Activated CD4-positive, alpha-beta T cell treated with anti-CD3 and anti-CD28 coated beads, Interleukin-2, amount 10 ng/mL, durations not matched to agents 7 days and 5 days (primary cell): ENCODE measurements around the gene CPOX. TPM values are rescaled to one million over a fixed set of nuclear protein-coding genes. Genes with fewer than 3 reads are reported as not detected.
A peak's percentile ranks its signal among the peaks of the same experiment; 100 is the strongest.

Experiments
- CTCF ChIA-PET: fragments of 350-600 bp; sonication (Branson Sonifier 250); formaldehyde crosslinking; loops from one replicate; lab custom pipeline; 2021; ENCODE audit warnings: antibody characterized with exemption; lab: Charles Lee
- POLR2A ChIA-PET: fragments of 350-600 bp; sonication (Branson Sonifier 250); formaldehyde crosslinking; loops from one replicate; lab custom pipeline; 2021; ENCODE audit warnings: antibody characterized with exemption; lab: Charles Lee
- DNase-seq: peaks from one replicate; pipeline ENCODE4 v3.0.0-alpha.2; 2020
- H3K27ac Mint-ChIP-seq: one replicate; pipeline ENCODE4 v1.8.0; 2021; ENCODE audit warnings: mild to moderate bottlenecking, moderate library complexity, mixed read lengths
- H3K27me3 Mint-ChIP-seq: one replicate; pipeline ENCODE4 v1.8.0; 2021; ENCODE audit warnings: mixed read lengths
- H3K36me3 Mint-ChIP-seq: one replicate; pipeline ENCODE4 v1.8.0; 2021; ENCODE audit warnings: low read depth, mixed read lengths
- H3K4me1 Mint-ChIP-seq: one replicate; pipeline ENCODE4 v1.8.0; 2021; ENCODE audit warnings: mixed read lengths
- H3K4me3 Mint-ChIP-seq: one replicate; pipeline ENCODE4 v1.8.0; 2021; ENCODE audit warnings: mild to moderate bottlenecking, moderate library complexity, mixed read lengths
- H3K9me3 Mint-ChIP-seq: one replicate; pipeline ENCODE4 v1.8.0; 2021; ENCODE audit warnings: mixed read lengths
- total RNA-seq, 2 experiments: library from RNA; stranded (reverse); gene quantifications; one replicate each; pipeline ENCODE4 v1.2.3, GENCODE V29; 2021

CPOX gene
- total RNA-seq, 2 experiments from 2014 or later: 60.4 to 66.3 TPM

DNA sequence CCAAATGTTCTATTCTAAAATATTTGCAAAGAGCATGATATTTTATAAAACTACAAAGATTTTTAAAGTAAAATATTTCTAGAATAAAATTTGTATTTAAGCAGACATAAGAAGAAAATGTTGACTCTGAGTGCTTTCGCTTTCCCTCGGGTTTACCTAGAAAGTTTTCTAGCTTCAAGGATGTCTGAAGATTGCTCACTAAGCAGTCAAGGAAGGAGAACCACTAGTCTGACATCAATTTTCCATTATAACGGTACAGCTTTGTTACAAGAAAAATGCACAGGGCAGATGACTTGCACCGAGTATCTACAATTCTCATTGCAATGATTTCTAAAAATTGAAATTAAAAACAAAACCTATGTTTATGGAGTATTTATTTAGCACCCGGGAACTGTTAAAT lies 47.5 kb downstream of the CPOX start:
- Mint-ChIP-seq H3K9me3 (peaks cover 13% of the 10 kb centered on the region), H3K4me1 (peaks cover 70% of the 10 kb centered on the region), H3K36me3 (peaks cover 56% of the 10 kb centered on the region), H3K27ac (peak overlapping the region; percentile 91), H3K4me3 (peak overlapping the region; percentile 53), H3K27me3 (no peaks in the 10 kb centered on the region)
- ChIA-PET CTCF (interaction anchor here (0.8 to 1.8 kb wide), 7 partner anchors 9 to 56 kb away, joined by 3 to 6 read pairs (median 5); partner anchors contain the start of gene CLDND1), POLR2A (interaction anchor here (0.7 to 1.1 kb wide), 3 partner anchors 9 to 12 kb away, joined by 3 to 10 read pairs (median 7); no protein-coding TSS in a partner anchor)
- peak; percentile 56 for DNase-seq

GRCh38 chr3:98542623-98543022 lies 50.8 kb downstream of the CPOX start:
- peaks cover 11% of the 10 kb centered on the region for H3K9me3 Mint-ChIP-seq
- no peaks in the 10 kb centered on the region for H3K27me3 Mint-ChIP-seq
- peaks cover 63% of the 10 kb centered on the region for H3K4me1 Mint-ChIP-seq
- CTCF ChIA-PET: interaction anchor here (1.0 to 2.2 kb wide), 3 partner anchors 10 to 14 kb away, joined by 3 to 10 read pairs (median 3); no protein-coding TSS in a partner anchor
- peaks cover 40% of the 10 kb centered on the region for H3K36me3 Mint-ChIP-seq
- POLR2A ChIA-PET: no interaction called here
- DNase-seq: no peak
- no peak overlapping the region for H3K4me3 Mint-ChIP-seq
- H3K27ac Mint-ChIP-seq: no peak overlapping the region

GRCh38 chr3:98541695-98542094 lies 51.7 kb downstream of the CPOX start:
- Mint-ChIP-seq H3K36me3 (peaks cover 45% of the 10 kb centered on the region), H3K4me1 (peaks cover 69% of the 10 kb centered on the region), H3K4me3 (no peak overlapping the region), H3K27ac (peak overlapping the region; percentile 90), H3K9me3 (peaks cover 11% of the 10 kb centered on the region), H3K27me3 (no peaks in the 10 kb centered on the region)
- POLR2A ChIA-PET: interaction anchor here (0.7 kb wide), 1 partner anchor 9 kb away, joined by 3 read pairs; no protein-coding TSS in a partner anchor
- DNase-seq: no peak
- CTCF ChIA-PET: interaction anchor here (0.7 to 2.2 kb wide), 5 partner anchors 8 to 16 kb away, joined by 3 to 10 read pairs (median 3); no protein-coding TSS in a partner anchor

DNA sequence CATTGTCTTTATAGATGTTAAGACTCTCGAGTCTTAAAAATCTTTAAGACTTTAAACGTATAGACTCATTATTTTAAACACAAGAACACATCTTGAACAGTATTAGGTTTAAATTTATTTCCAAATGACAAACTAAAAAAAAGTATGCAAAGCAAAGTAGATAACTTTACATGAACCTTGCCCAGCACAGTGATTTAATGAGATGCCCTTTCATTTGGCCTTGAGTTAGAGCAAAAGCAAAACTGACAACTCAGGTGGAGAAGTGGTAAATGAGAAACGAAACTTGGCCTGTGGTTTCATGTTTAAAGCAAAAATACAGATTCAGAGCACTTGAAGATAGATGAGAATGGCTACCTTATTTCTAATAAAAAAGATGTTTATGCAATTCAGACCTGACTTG lies 53.1 kb downstream of the CPOX start:
- no peaks in the 10 kb centered on the region for H3K27me3 Mint-ChIP-seq
- peaks cover 69% of the 10 kb centered on the region for H3K4me1 Mint-ChIP-seq
- CTCF ChIA-PET: interaction anchor here (1.0 to 1.7 kb wide), 3 partner anchors 14 to 17 kb away, joined by 3 to 5 read pairs (median 3); no protein-coding TSS in a partner anchor
- POLR2A ChIA-PET: no interaction called here
- H3K9me3 Mint-ChIP-seq: peaks cover 11% of the 10 kb centered on the region
- DNase-seq: peak; percentile 54
- H3K27ac Mint-ChIP-seq: peak overlapping the region; percentile 84
- peak overlapping the region; percentile 10 for H3K4me3 Mint-ChIP-seq
- peaks cover 48% of the 10 kb centered on the region for H3K36me3 Mint-ChIP-seq

- H3K4me1 Mint-ChIP-seq: peaks cover 58% of the 10 kb centered on the region
These were observed 56.9 kb downstream of the CPOX start for GRCh38 chr3:98536456-98537017.

GRCh38 chr3:98534734-98535133 lies 58.7 kb downstream of the CPOX start:
- peak overlapping the region; percentile 51 for H3K4me3 Mint-ChIP-seq
- no peak for DNase-seq
- POLR2A ChIA-PET: no interaction called here
- peaks cover 48% of the 10 kb centered on the region for H3K36me3 Mint-ChIP-seq
- CTCF ChIA-PET: no interaction called here
- peaks cover 60% of the 10 kb centered on the region for H3K4me1 Mint-ChIP-seq
- peak overlapping the region; percentile 63 for H3K27ac Mint-ChIP-seq
- H3K27me3 Mint-ChIP-seq: no peaks in the 10 kb centered on the region
- H3K9me3 Mint-ChIP-seq: peaks cover 2% of the 10 kb centered on the region

More at GRCh38 chr3:98536456-98537017, 56.9 kb downstream of the CPOX start:
- ChIA-PET POLR2A (interaction anchor here (0.6 to 1.8 kb wide), 7 partner anchors 9 to 568 kb away, joined by 3 to 10 read pairs (median 4); partner anchors contain the start of gene CLDND1), CTCF (interaction anchor here (0.6 to 2.7 kb wide), 11 partner anchors 9 to 27 kb away, joined by 3 to 9 read pairs (median 4); partner anchors contain the start of gene CLDND1)
- Mint-ChIP-seq H3K4me3 (peak overlapping the region; percentile 43), H3K27ac (peak overlapping the region; percentile 81), H3K36me3 (peaks cover 41% of the 10 kb centered on the region), H3K27me3 (no peaks in the 10 kb centered on the region), H3K9me3 (peaks cover 3% of the 10 kb centered on the region)
- no peak for DNase-seq

GRCh38 chr3:98534168-98534567 lies 59.2 kb downstream of the CPOX start:
- no peak for DNase-seq
- peak overlapping the region; percentile 65 for H3K4me3 Mint-ChIP-seq
- H3K4me1 Mint-ChIP-seq: peaks cover 59% of the 10 kb centered on the region
- H3K27ac Mint-ChIP-seq: peak overlapping the region; percentile 77
- peaks cover 48% of the 10 kb centered on the region for H3K36me3 Mint-ChIP-seq
- no peaks in the 10 kb centered on the region for H3K27me3 Mint-ChIP-seq
- peaks cover 2% of the 10 kb centered on the region for H3K9me3 Mint-ChIP-seq
- ChIA-PET POLR2A (no interaction called here), CTCF (no interaction called here)

- peak overlapping the region; percentile 77 for H3K27ac Mint-ChIP-seq
- H3K4me3 Mint-ChIP-seq: peak overlapping the region; percentile 65
- ChIA-PET POLR2A (interaction anchor here (0.5 kb wide), 1 partner anchor 9 kb away, joined by 3 read pairs; no protein-coding TSS in a partner anchor), CTCF (interaction anchor here (0.7 to 1.2 kb wide), 4 partner anchors 9 to 32 kb away, joined by 3 to 5 read pairs (median 4); no protein-coding TSS in a partner anchor)
- H3K9me3 Mint-ChIP-seq: no peaks in the 10 kb centered on the region
- H3K36me3 Mint-ChIP-seq: peaks cover 47% of the 10 kb centered on the region
- peaks cover 59% of the 10 kb centered on the region for H3K4me1 Mint-ChIP-seq
- H3K27me3 Mint-ChIP-seq: no peaks in the 10 kb centered on the region
- no peak for DNase-seq
These were observed 60.5 kb downstream of the CPOX start for GRCh38 chr3:98532709-98533571.

DNA sequence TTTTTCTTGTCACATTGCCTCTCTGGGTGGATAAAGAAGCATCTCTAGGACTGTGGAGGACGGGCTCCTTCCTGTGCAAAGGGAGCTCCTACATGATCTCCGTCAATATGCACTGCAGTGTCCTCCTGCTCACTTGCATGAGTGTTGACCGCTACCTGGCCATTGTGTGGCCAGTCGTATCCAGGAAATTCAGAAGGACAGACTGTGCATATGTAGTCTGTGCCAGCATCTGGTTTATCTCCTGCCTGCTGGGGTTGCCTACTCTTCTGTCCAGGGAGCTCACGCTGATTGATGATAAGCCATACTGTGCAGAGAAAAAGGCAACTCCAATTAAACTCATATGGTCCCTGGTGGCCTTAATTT lies 61.2 kb downstream of the CPOX start:
- peaks cover 62% of the 10 kb centered on the region for H3K4me1 Mint-ChIP-seq
- H3K9me3 Mint-ChIP-seq: no peaks in the 10 kb centered on the region
- H3K27ac Mint-ChIP-seq: peak overlapping the region; percentile 77
- no peak for DNase-seq
- CTCF ChIA-PET: interaction anchor here (0.7 to 1.2 kb wide), 4 partner anchors 10 to 33 kb away, joined by 3 to 5 read pairs (median 4); no protein-coding TSS in a partner anchor
- peaks cover 51% of the 10 kb centered on the region for H3K36me3 Mint-ChIP-seq
- peak overlapping the region; percentile 65 for H3K4me3 Mint-ChIP-seq
- no peaks in the 10 kb centered on the region for H3K27me3 Mint-ChIP-seq
- POLR2A ChIA-PET: interaction anchor here (0.5 kb wide), 1 partner anchor 9 kb away, joined by 3 read pairs; no protein-coding TSS in a partner anchor

DNA sequence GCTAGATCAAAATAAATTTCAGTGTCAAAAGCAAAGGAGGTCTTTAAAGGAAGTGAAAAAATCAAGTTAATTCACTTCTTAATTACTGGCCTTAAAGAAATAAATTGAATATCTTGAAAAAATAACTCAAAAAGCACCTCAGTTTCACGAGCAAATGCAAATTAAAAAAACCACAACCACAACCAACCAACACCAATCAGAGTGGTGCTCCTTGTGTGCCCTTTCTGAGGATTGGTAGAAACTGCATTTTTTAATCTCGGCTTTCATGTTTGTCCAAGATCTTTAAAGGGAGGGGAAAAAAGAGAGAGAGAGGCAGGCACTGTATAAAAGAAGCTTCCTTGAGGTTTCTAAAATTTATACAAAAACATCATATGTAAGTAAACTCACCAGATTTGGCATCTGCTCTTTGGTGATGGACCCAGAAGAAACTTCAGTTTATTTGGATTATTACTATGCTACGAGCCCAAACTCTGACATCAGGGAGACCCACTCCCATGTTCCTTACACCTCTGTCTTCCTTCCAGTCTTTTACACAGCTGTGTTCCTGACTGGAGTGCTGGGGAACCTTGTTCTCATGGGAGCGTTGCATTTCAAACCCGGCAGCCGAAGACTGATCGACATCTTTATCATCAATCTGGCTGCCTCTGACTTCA lies 61.7 kb downstream of the CPOX start, which contains the start of gene GPR15:
TSS of gene GPR15 (plus strand) at position 357 of the 653 bp plus-strand sequence. CDS start at position 413, 56 bp downstream.
- H3K27ac Mint-ChIP-seq: peak within 1 kb of the TSS; percentile 77
- DNase-seq: no peak
- H3K27me3 Mint-ChIP-seq: no peaks in the 10 kb centered on the region
- ChIA-PET POLR2A (no interaction called here), CTCF (interaction anchor here (0.7 to 1.2 kb wide), 3 partner anchors 16 to 33 kb away, joined by 3 to 5 read pairs (median 4); no protein-coding TSS in a partner anchor)
- H3K4me1 Mint-ChIP-seq: peaks cover 60% of the 10 kb centered on the region
- no peaks in the 10 kb centered on the region for H3K9me3 Mint-ChIP-seq
- H3K4me3 Mint-ChIP-seq: peak within 1 kb of the TSS; percentile 65
- H3K36me3 Mint-ChIP-seq: peaks cover 48% of the 10 kb centered on the region

DNA sequence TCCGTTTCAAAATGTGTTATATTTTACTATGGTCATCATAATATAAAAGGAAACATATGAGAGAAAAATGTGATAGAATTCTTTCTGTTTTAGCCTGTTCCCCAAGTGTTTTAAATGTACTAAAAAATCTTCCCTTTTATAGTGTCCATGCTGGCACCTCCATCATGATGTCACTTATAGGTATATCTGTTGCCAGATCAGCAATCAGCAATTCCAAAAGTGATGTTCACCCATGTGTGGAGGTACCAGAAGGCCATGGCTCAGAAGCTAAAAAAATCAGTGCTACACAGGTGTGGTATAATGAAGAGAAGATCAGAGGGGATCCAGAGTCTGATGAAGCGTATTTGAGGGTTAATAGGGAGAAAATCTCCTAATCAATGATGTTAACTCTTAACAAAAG lies 62.7 kb downstream of the CPOX start:
- ChIA-PET POLR2A (no interaction called here), CTCF (interaction anchor here (1.0 kb wide), 1 partner anchor 9 kb away, joined by 3 read pairs; no protein-coding TSS in a partner anchor)
- no peak overlapping the region for H3K4me3 Mint-ChIP-seq
- H3K4me1 Mint-ChIP-seq: peaks cover 56% of the 10 kb centered on the region
- no peaks in the 10 kb centered on the region for H3K27me3 Mint-ChIP-seq
- DNase-seq: no peak
- no peak overlapping the region for H3K27ac Mint-ChIP-seq
- peaks cover 45% of the 10 kb centered on the region for H3K36me3 Mint-ChIP-seq
- H3K9me3 Mint-ChIP-seq: no peaks in the 10 kb centered on the region
